OCI-LY7 (cell line): ENCODE results near the gene FOXO3. TPM values are rescaled to one million over a fixed set of nuclear protein-coding genes. Genes with fewer than 3 reads are reported as not detected.

Experiments
- BruUV-seq: library from RNA; stranded (reverse); fragments of 400-500 nt; replicated peaks from 2 replicates; lab custom pipeline; 2021; lab: Mats Ljungman, UMichigan
- CTCF ChIA-PET: fragments of 300-600 bp; sonication (Branson Sonifier 250); formaldehyde crosslinking; loops from one replicate; lab custom pipeline; 2022; ENCODE audit warnings: antibody characterized with exemption; ENCODE audit not compliant: unreplicated experiment; lab: Charles Lee
- POLR2A ChIA-PET: fragments of 300-600 bp; sonication (Branson Sonifier 250); formaldehyde crosslinking; loops from one replicate; lab custom pipeline; 2022; ENCODE audit warnings: antibody characterized with exemption; lab: Charles Lee
- DNase-seq: peaks from one replicate; pipeline ENCODE4 v3.0.0-alpha.2; 2015; ENCODE audit warnings: low spot score
- H2AFZ ChIP-seq: fragments of 200-600 bp; sonication (generic), shearing (Covaris generic); 2 replicates; pipeline ENCODE4 v1.6.1; 2014; ENCODE audit warnings: mild to moderate bottlenecking, antibody characterized with exemption, low read length, moderate library complexity
- H3K27ac ChIP-seq: fragments of 200-600 bp; sonication (generic); 2 replicates; pipeline ENCODE4 v1.5.1; 2014; ENCODE audit warnings: mixed run types, low read depth, mild to moderate bottlenecking, moderate library complexity, low read length, inconsistent platforms; ENCODE audit not compliant: poor library complexity, severe bottlenecking
- H3K36me3 ChIP-seq: fragments of 200-600 bp; sonication (generic); 2 replicates; pipeline ENCODE4 v1.6.1; 2014; ENCODE audit warnings: mild to moderate bottlenecking, antibody characterized with exemption, low read length, moderate library complexity, mixed read lengths; ENCODE audit not compliant: insufficient read depth
- H3K4me1 ChIP-seq: fragments of 200-600 bp; sonication (generic); 2 replicates; pipeline ENCODE4 v1.5.1; 2014; ENCODE audit warnings: mild to moderate bottlenecking, low read length; ENCODE audit not compliant: insufficient read depth, poor library complexity, severe bottlenecking
- H3K4me2 ChIP-seq: fragments of 200-600 bp; sonication (generic); 2 replicates; pipeline ENCODE4 v1.6.1; 2014; ENCODE audit warnings: mild to moderate bottlenecking, low read length
- H3K4me3 ChIP-seq: fragments of 200-600 bp; sonication (generic); 2 replicates; pipeline ENCODE4 v1.5.1; 2014; ENCODE audit warnings: mild to moderate bottlenecking, low read depth, low read length; ENCODE audit not compliant: poor library complexity, severe bottlenecking
- H3K79me2 ChIP-seq: fragments of 200-600 bp; sonication (generic); 2 replicates; pipeline ENCODE4 v1.6.1; 2016; ENCODE audit warnings: low read depth, mild to moderate bottlenecking, low read length, moderate library complexity, mixed read lengths; ENCODE audit not compliant: insufficient read depth
- H3K9me2 ChIP-seq: fragments of 200-600 bp; sonication (generic); 2 replicates; pipeline ENCODE4 v1.6.1; 2016; ENCODE audit warnings: mild to moderate bottlenecking, low read length, mixed read lengths; ENCODE audit not compliant: insufficient read depth
- H3K9me3 ChIP-seq: fragments of 200-600 bp; sonication (generic); 2 replicates; pipeline ENCODE4 v1.6.1; 2014; ENCODE audit warnings: mild to moderate bottlenecking, mixed run types, low read length, mixed read lengths
- H4K20me1 ChIP-seq: fragments of 200-600 bp; sonication (generic); 2 replicates; pipeline ENCODE4 v1.6.1; 2014; ENCODE audit warnings: mild to moderate bottlenecking, antibody characterized with exemption, low read length, moderate library complexity, mixed read lengths; ENCODE audit not compliant: insufficient read depth
- CTCF ChIP-seq: fragments of 200-600 bp; sonication (generic); conservative IDR thresholded peaks from 2 replicates; pipeline ENCODE4 v1.5.1; 2014; ENCODE audit warnings: mild to moderate bottlenecking, antibody characterized with exemption, low read length, moderate library complexity, mixed read lengths
- EZH2phosphoT487 ChIP-seq: fragments of 200-600 bp; sonication (generic); IDR thresholded peaks from 2 replicates; pipeline ENCODE4 v1.6.1; 2018; ENCODE audit warnings: low read depth, borderline replicate concordance, mild to moderate bottlenecking, mixed run types, antibody characterized with exemption, low read length, moderate library complexity, mixed read lengths
- intact Hi-C: fragments of 100-400 bp; cut with micrococcal nuclease; formaldehyde crosslinking; loops from one replicate; pipeline ENCODE4 v1.10.0; 2022; ENCODE audit not compliant: unreplicated experiment
- total RNA-seq, 2 experiments: library from RNA; depleted of rRNA in 1 of 2; stranded (reverse); fragments of >200 nt in 1 of 2; shearing (Covaris generic) in 1 of 2; gene quantifications; 2 replicates each; pipeline ENCODE4 v1.2.3, GENCODE V29; 2014 to 2022

The FOXO3 gene
- total RNA-seq, 2 experiments from 2014 or later: 3.8 to 9.9 TPM

- Histone ChIP-seq H3K79me2 (no peaks in the 10 kb centered on the region), H3K27ac (no peak overlapping the region), H2AFZ (no peak overlapping the region), H3K36me3 (no peaks in the 10 kb centered on the region), H3K4me3 (no peak overlapping the region), H4K20me1 (no peaks in the 10 kb centered on the region), H3K9me2 (no peaks in the 10 kb centered on the region), H3K4me2 (no peak overlapping the region), H3K4me1 (peaks cover 5% of the 10 kb centered on the region), H3K9me3 (no peaks in the 10 kb centered on the region)
- TF ChIP-seq EZH2phosphoT487: no peak
- no peak for TF ChIP-seq CTCF
- ChIA-PET CTCF (no interaction called here), POLR2A (interaction anchor here (0.6 kb wide), 2 partner anchors 11 to 974 kb away, joined by 3 to 5 read pairs; no protein-coding TSS in a partner anchor)
- BruUV-seq: no TSS peak
- intact Hi-C loops: no loop called here
- no peak for DNase-seq
These were observed 21.3 kb downstream of the FOXO3 start for GRCh38 chr6:108581932-108582475.

- Histone ChIP-seq H3K27ac (no peak overlapping the region), H3K36me3 (no peaks in the 10 kb centered on the region), H2AFZ (no peak overlapping the region), H3K4me2 (no peak overlapping the region), H3K9me3 (no peaks in the 10 kb centered on the region), H3K9me2 (no peaks in the 10 kb centered on the region), H3K4me3 (no peak overlapping the region), H3K4me1 (peaks cover 11% of the 10 kb centered on the region), H4K20me1 (no peaks in the 10 kb centered on the region), H3K79me2 (no peaks in the 10 kb centered on the region)
- BruUV-seq: no TSS peak
- no peak for DNase-seq
- intact Hi-C loops: no loop called here
- POLR2A ChIA-PET: interaction anchor here (0.6 kb wide), 1 partner anchor 973 kb away, joined by 3 read pairs; no protein-coding TSS in a partner anchor
- CTCF ChIA-PET: no interaction called here
- no peak for TF ChIP-seq EZH2phosphoT487
- TF ChIP-seq CTCF: no peak
These were observed 21.9 kb downstream of the FOXO3 start for GRCh38 chr6:108582618-108583017.

- ChIA-PET CTCF (no interaction called here), POLR2A (interaction anchor here (0.6 kb wide), 1 partner anchor 70 kb away, joined by 3 read pairs; no protein-coding TSS in a partner anchor)
- Histone ChIP-seq H3K27ac (no peak overlapping the region), H3K9me2 (no peaks in the 10 kb centered on the region), H3K4me1 (peaks cover 28% of the 10 kb centered on the region), H3K9me3 (no peaks in the 10 kb centered on the region), H3K36me3 (no peaks in the 10 kb centered on the region), H3K4me3 (no peak overlapping the region), H3K4me2 (no peak overlapping the region), H2AFZ (no peak overlapping the region), H3K79me2 (no peaks in the 10 kb centered on the region), H4K20me1 (no peaks in the 10 kb centered on the region)
- BruUV-seq: no TSS peak
- DNase-seq: no peak
- intact Hi-C loops: no loop called here
- TF ChIP-seq CTCF (no peak), EZH2phosphoT487 (no peak)
These were observed 23.6 kb downstream of the FOXO3 start for GRCh38 chr6:108584323-108584722.
